Measurements from ENCODE around the gene AMY2A. TPM values are rescaled to one million over a fixed set of nuclear protein-coding genes. Genes with fewer than 3 reads are reported as not detected.
"Not testable (repeated sequence)": the region's sequence is repeated elsewhere in the genome, so short reads cannot be mapped to it uniquely, and the experiment has no call there.

Gene AMY2A
- not detected for polyA plus RNA-seq (2013, experiment 1 of 2)
- polyA plus RNA-seq (2013, experiment 2 of 2): not detected

DNA sequence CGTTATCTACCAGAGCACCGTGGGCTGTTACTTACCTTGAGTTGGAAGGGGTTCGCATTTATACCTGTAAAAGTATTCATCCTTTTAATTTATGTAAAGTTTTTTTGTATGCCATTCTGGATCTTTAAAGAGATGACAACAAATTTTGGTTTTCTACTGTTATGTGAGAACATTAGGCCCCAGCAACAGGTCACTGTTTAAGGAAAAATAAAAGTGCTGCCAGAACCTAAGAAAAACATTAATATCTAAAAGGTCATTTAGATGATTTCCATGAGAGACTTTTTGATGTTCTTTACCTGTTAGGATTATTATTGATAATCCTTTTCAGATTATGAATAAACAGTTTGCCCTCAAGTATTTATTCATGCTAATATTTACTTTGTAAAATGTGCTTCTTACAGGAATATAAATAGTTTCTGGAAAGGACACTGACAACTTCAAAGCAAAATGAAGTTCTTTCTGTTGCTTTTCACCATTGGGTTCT, at the start of gene AMY2A:
TSS of gene AMY2A (plus strand) at position 434 of the 484 bp plus-strand sequence. CDS start at position 448, 14 bp downstream.
- not testable (repeated sequence) for H3K27ac ChIP-seq (ENCODE audit: low read depth, low read length, severe bottlenecking); H3K9me3 ChIP-seq (ENCODE audit: control insufficient read depth, low read length); H3K4me1 ChIP-seq (ENCODE audit: control insufficient read depth, insufficient read depth, low read length, poor library complexity, severe bottlenecking); H3K36me3 ChIP-seq (ENCODE audit: control insufficient read depth, insufficient read depth, low read length); H3K4me3 ChIP-seq (ENCODE audit: extremely low read depth, insufficient read depth, low read length, poor library complexity, severe bottlenecking)
- no CpG with 5 or more reads among the region's 3 CpGs for WGBS, 2 experiments (ENCODE audit: insufficient coverage in 2 of 2)

DNA sequence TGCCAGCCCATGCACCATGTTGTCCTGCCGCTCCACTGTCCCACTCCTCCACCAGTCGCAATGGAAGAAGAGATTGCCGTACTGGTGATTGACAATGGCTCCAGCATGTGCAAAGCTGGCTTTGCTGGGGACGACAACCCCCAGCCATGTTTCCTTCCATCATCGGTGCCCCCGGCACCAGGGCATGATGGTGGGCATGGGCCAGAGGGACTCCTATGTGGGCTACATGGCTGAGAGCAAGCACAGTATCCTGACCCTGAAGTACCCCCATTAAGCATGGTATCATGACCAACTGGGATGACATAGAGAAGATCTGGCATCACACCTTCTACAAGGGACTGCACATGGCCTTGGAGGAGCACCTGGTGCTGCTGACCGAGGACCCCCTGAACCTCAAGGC, 47.7 kb upstream of the AMY2A start:
- H3K27ac ChIP-seq (ENCODE audit: low read depth, low read length, severe bottlenecking): no peak overlapping the region
- WGBS, 2 experiments (ENCODE audit: insufficient coverage in 2 of 2): 88 to 97% methylated on average over 5 to 6 of the region's 7 CpGs
- H3K9me3 ChIP-seq (ENCODE audit: control insufficient read depth, low read length): no peaks in the 10 kb centered on the region
- H3K36me3 ChIP-seq (ENCODE audit: control insufficient read depth, insufficient read depth, low read length): no peaks in the 10 kb centered on the region
- H3K4me1 ChIP-seq (ENCODE audit: control insufficient read depth, insufficient read depth, low read length, poor library complexity, severe bottlenecking): no peaks in the 10 kb centered on the region
- no peak overlapping the region for H3K4me3 ChIP-seq (ENCODE audit: extremely low read depth, insufficient read depth, low read length, poor library complexity, severe bottlenecking)

DNA sequence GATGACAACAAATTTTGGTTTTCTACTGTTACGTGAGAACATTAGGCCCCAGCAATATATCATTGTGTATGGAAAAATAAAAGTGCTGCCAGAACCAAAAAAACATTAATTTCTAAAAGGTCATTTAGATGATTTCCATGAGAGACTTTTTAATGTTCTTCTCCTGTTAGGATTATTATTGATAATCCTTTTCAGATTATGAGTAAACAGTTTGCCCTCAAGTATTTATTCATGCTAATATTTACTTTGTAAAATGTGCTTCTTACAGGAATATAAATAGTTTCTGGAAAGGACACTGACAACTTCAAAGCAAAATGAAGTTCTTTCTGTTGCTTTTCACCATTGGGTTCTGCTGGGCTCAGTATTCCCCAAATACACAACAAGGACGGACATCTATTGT, 45.9 kb upstream of the AMY2A start, which contains the start of gene AMY2B:
TSS of gene AMY2B (plus strand) at position 301 of the 400 bp plus-strand sequence. CDS start at position 315, 14 bp downstream.
- H3K36me3 ChIP-seq (ENCODE audit: control insufficient read depth, insufficient read depth, low read length); H3K4me3 ChIP-seq (ENCODE audit: extremely low read depth, insufficient read depth, low read length, poor library complexity, severe bottlenecking); H3K4me1 ChIP-seq (ENCODE audit: control insufficient read depth, insufficient read depth, low read length, poor library complexity, severe bottlenecking); H3K9me3 ChIP-seq (ENCODE audit: control insufficient read depth, low read length); H3K27ac ChIP-seq (ENCODE audit: low read depth, low read length, severe bottlenecking): not testable (repeated sequence)
- no CpG with 5 or more reads among the region's 2 CpGs for WGBS, 2 experiments (ENCODE audit: insufficient coverage in 2 of 2)

DNA sequence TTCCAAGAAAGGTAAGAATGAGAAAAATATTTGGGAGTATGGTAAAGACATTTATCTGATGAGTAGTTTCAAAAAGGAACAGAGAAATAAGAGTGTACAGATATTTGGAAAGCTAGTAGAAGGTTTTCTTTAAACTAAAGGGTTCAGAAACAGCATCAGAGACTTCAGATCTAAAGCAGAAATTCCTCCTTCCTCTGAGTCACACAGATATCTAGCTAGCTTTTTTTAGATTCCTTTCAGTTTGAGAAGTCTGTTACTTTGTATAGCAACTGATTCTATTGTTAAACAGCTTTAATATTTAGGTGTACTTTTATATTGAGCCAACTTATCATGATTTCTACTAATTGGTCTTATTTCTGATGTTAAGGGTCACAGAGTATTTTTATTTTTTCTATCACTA, 41.2 kb upstream of the AMY2A start:
- Histone ChIP-seq H3K36me3 (ENCODE audit: control insufficient read depth, insufficient read depth, low read length) (no peaks in the 10 kb centered on the region), H3K27ac (ENCODE audit: low read depth, low read length, severe bottlenecking) (peak overlapping the region; percentile 2), H3K9me3 (ENCODE audit: control insufficient read depth, low read length) (no peaks in the 10 kb centered on the region), H3K4me3 (ENCODE audit: extremely low read depth, insufficient read depth, low read length, poor library complexity, severe bottlenecking) (no peak overlapping the region), H3K4me1 (ENCODE audit: control insufficient read depth, insufficient read depth, low read length, poor library complexity, severe bottlenecking) (no peaks in the 10 kb centered on the region)

DNA sequence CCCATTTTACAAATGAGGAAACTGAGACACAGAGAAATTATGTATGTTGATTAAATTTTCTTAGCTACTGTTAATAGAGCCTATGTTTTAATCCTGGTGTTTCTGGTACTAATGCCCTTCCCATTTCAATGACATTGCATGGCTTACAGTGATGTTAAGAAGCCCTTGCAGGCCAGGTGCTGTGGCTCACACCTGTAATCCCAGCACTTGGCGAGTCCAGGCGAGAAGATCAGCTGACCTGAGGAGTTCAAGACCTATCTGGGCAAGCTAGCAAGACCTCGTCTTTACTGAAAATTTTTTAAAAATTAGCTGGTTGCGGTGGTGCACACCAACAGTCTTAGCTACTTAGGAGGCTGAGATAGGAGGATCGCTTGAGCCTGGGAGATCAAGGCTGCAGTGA, 40.4 kb upstream of the AMY2A start:
- not testable (repeated sequence) for H3K36me3 ChIP-seq (ENCODE audit: control insufficient read depth, insufficient read depth, low read length); H3K27ac ChIP-seq (ENCODE audit: low read depth, low read length, severe bottlenecking); H3K4me3 ChIP-seq (ENCODE audit: extremely low read depth, insufficient read depth, low read length, poor library complexity, severe bottlenecking); H3K4me1 ChIP-seq (ENCODE audit: control insufficient read depth, insufficient read depth, low read length, poor library complexity, severe bottlenecking); H3K9me3 ChIP-seq (ENCODE audit: control insufficient read depth, low read length)
- 100% methylated on average over 1 of the region's 5 CpGs; no CpG with 5 or more reads in 1 of the 2 experiments for WGBS, 2 experiments (ENCODE audit: insufficient coverage in 2 of 2)

DNA sequence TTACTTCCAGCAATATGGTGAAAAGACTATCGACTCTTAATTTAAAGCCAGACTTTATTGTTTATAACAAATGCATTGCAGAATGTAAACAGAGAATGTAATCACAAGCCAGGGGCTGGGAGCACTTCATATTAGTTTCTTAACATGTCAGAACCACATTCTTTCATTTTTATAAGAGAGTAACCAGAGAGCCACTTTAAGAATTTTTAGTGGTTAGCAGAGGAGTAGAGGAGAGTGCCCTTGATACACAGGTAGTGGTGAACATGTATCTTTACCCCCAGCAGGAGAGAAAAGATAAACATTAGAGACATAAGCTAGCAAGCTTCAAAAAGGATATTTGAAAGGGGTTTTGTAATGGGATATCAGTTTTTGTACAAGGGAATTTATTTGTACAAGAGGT, 34.8 kb upstream of the AMY2A start:
- H3K4me1 ChIP-seq (ENCODE audit: control insufficient read depth, insufficient read depth, low read length, poor library complexity, severe bottlenecking): no peaks in the 10 kb centered on the region
- H3K4me3 ChIP-seq (ENCODE audit: extremely low read depth, insufficient read depth, low read length, poor library complexity, severe bottlenecking): no peak overlapping the region
- no peaks in the 10 kb centered on the region for H3K36me3 ChIP-seq (ENCODE audit: control insufficient read depth, insufficient read depth, low read length)
- no peaks in the 10 kb centered on the region for H3K9me3 ChIP-seq (ENCODE audit: control insufficient read depth, low read length)
- no CpG with 5 or more reads among the region's 1 CpG for WGBS, 2 experiments (ENCODE audit: insufficient coverage in 2 of 2)
- no peak overlapping the region for H3K27ac ChIP-seq (ENCODE audit: low read depth, low read length, severe bottlenecking)

DNA sequence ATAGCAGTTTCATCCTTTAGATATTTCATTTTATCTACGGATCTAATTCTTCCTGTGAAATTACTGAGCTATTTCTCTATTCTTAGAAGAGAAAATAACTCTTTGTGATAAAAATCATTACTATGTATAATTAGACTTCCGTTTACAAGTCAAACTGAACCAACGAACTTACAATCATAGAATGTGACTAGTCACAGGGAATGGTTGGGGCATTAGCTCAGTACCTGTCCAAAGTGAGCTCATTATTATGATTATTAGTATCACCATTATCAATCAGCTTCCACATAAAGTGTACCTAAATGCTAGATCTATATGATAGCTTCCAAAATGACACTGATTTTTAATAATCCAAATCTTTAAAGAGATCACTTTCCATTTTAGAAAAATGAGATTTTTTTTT, 33.3 kb upstream of the AMY2A start:
- Histone ChIP-seq H3K36me3 (ENCODE audit: control insufficient read depth, insufficient read depth, low read length) (no peaks in the 10 kb centered on the region), H3K27ac (ENCODE audit: low read depth, low read length, severe bottlenecking) (no peak overlapping the region), H3K9me3 (ENCODE audit: control insufficient read depth, low read length) (peaks cover 5% of the 10 kb centered on the region), H3K4me3 (ENCODE audit: extremely low read depth, insufficient read depth, low read length, poor library complexity, severe bottlenecking) (no peak overlapping the region), H3K4me1 (ENCODE audit: control insufficient read depth, insufficient read depth, low read length, poor library complexity, severe bottlenecking) (no peaks in the 10 kb centered on the region)
- WGBS, 2 experiments (ENCODE audit: insufficient coverage in 2 of 2): 80% methylated on average over 1 of the region's 3 CpGs; no CpG with 5 or more reads in 1 of the 2 experiments

DNA sequence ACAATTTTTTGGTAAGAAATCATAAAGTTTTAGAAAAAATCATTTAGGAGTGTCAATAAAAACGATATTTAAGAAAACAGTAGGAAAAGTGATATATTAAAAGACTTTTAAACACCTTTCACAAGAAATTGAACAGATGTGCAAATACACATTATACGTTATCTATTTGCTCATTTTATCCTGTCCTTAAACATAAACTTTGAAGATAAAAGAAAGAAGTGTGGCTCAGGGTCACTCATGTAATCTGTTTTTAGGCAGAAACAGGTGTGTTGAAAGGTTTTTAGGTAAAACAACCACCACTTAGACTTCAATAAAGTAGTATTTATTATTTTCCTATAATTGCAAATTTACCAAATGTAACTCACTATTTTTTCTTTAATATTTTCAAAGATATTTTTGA, 32.7 kb upstream of the AMY2A start:
- H3K9me3 ChIP-seq (ENCODE audit: control insufficient read depth, low read length): peaks cover 7% of the 10 kb centered on the region
- H3K4me1 ChIP-seq (ENCODE audit: control insufficient read depth, insufficient read depth, low read length, poor library complexity, severe bottlenecking): no peaks in the 10 kb centered on the region
- H3K36me3 ChIP-seq (ENCODE audit: control insufficient read depth, insufficient read depth, low read length): no peaks in the 10 kb centered on the region
- H3K4me3 ChIP-seq (ENCODE audit: extremely low read depth, insufficient read depth, low read length, poor library complexity, severe bottlenecking): no peak overlapping the region
- no CpG with 5 or more reads among the region's 2 CpGs for WGBS, 2 experiments (ENCODE audit: insufficient coverage in 2 of 2)
- no peak overlapping the region for H3K27ac ChIP-seq (ENCODE audit: low read depth, low read length, severe bottlenecking)

DNA sequence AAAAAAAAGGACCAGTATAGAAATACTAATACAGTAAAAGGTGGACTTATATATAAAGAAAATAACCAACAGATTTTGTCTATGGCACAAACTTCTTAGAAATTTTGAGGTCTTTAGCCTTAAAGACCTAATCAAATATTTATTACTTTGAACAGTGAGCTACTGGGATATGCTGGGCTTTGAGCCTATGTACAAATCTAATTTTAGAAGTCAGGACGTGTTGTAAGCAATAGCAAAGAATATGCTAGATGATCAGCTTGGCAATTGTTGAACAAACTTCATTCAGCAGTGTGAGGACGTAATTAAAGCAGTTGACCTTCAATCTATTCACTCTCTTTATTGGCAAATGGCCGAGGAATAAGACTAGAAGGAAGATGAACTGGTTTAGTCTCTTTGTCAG, 14.5 kb upstream of the AMY2A start:
- not testable (repeated sequence) for H3K9me3 ChIP-seq (ENCODE audit: control insufficient read depth, low read length); H3K4me3 ChIP-seq (ENCODE audit: extremely low read depth, insufficient read depth, low read length, poor library complexity, severe bottlenecking); H3K27ac ChIP-seq (ENCODE audit: low read depth, low read length, severe bottlenecking); H3K4me1 ChIP-seq (ENCODE audit: control insufficient read depth, insufficient read depth, low read length, poor library complexity, severe bottlenecking); H3K36me3 ChIP-seq (ENCODE audit: control insufficient read depth, insufficient read depth, low read length)
- WGBS, 2 experiments (ENCODE audit: insufficient coverage in 2 of 2): no CpG with 5 or more reads among the region's 3 CpGs

DNA sequence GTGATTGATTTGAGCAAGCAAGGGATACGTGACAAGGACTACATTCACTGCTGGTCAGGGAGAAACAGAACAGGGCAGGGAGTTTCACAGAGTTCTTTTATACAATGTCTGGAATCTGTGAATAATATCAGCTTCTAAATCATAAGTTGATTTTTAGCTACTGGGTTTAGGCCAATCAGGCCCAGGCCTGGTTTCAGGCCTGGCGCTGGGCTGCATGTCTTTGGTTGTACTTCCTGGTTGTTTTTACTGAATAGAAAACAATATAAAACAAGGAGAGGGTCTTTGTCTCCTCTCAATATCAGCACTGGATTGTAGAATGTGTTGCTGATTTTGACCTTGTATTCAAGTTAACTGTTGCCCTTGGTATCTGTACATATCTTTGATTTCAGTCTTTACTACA, 865 bp upstream of the AMY2A start:
- no peaks in the 10 kb centered on the region for H3K9me3 ChIP-seq (ENCODE audit: control insufficient read depth, low read length)
- no peak overlapping the region for H3K27ac ChIP-seq (ENCODE audit: low read depth, low read length, severe bottlenecking)
- whole genome bisulfite sequencing, 2 experiments (ENCODE audit: insufficient coverage in 2 of 2): 86% methylated on average over 1 of the region's 2 CpGs; no CpG with 5 or more reads in 1 of the 2 experiments
- H3K4me3 ChIP-seq (ENCODE audit: extremely low read depth, insufficient read depth, low read length, poor library complexity, severe bottlenecking): no peak overlapping the region
- no peaks in the 10 kb centered on the region for H3K4me1 ChIP-seq (ENCODE audit: control insufficient read depth, insufficient read depth, low read length, poor library complexity, severe bottlenecking)
- H3K36me3 ChIP-seq (ENCODE audit: control insufficient read depth, insufficient read depth, low read length): no peaks in the 10 kb centered on the region

DNA sequence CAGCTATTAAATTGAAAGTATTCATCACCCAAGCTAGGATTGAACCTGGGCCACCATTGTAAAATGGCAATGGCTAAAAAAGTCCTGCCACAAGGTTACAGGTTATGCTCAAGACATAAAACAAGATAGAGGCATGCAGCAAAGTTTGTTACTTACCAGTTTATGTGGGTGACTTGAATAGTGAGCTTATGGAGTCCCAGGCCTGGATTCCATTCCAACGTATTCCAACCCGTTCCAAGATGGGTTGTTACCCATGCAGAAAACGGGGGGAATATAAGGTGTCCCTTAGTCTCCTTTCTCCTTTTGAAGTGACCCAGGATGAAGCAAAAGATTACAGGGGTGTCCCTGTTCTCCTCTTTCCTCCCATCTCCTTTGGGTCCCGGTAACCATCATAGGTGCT, 10.2 kb downstream of the AMY2A start:
- WGBS, 2 experiments (ENCODE audit: insufficient coverage in 2 of 2): 83% methylated on average over 2 of the region's 4 CpGs; no CpG with 5 or more reads in 1 of the 2 experiments
- not testable (repeated sequence) for H3K9me3 ChIP-seq (ENCODE audit: control insufficient read depth, low read length); H3K27ac ChIP-seq (ENCODE audit: low read depth, low read length, severe bottlenecking); H3K4me1 ChIP-seq (ENCODE audit: control insufficient read depth, insufficient read depth, low read length, poor library complexity, severe bottlenecking); H3K4me3 ChIP-seq (ENCODE audit: extremely low read depth, insufficient read depth, low read length, poor library complexity, severe bottlenecking); H3K36me3 ChIP-seq (ENCODE audit: control insufficient read depth, insufficient read depth, low read length)

Data from mesodermal cell (in vitro differentiated cells).